Neural cell (in vitro differentiated cells): ENCODE results near the gene CDCA7L. TPM values are rescaled to one million over a fixed set of nuclear protein-coding genes. Genes with fewer than 3 reads are reported as not detected.

Experiments
- H2AFZ ChIP-seq: fragments of 200-600, 300-800 bp; sonication (generic), shearing (Covaris generic); 2 replicates; pipeline ENCODE4 v1.6.0; 2014; ENCODE audit warnings: low read depth, mild to moderate bottlenecking, antibody characterized with exemption, low read length, moderate library complexity
- H3F3A ChIP-seq: fragments of 200-600 bp; shearing (Covaris generic); 2 replicates; pipeline ENCODE4 v1.6.1; 2016; ENCODE audit warnings: mild to moderate bottlenecking, moderate library complexity, mixed read lengths, antibody characterized with exemption, low read length; ENCODE audit not compliant: insufficient read depth, poor library complexity, severe bottlenecking
- H3K27ac ChIP-seq: fragments of 200-600, 300-800 bp; sonication (generic), shearing (Covaris generic); 2 replicates; pipeline ENCODE4 v1.5.1; 2014; ENCODE audit warnings: mild to moderate bottlenecking, low read length, moderate library complexity
- H3K27me3 ChIP-seq: fragments of 300-800, 200-600 bp; sonication (generic), shearing (Covaris generic); 2 replicates; pipeline ENCODE4 v1.6.0; 2014; ENCODE audit warnings: mild to moderate bottlenecking, low read depth, low read length, moderate library complexity; ENCODE audit not compliant: insufficient read depth
- H3K36me3 ChIP-seq: fragments of 300-800, 200-600 bp; sonication (generic), shearing (Covaris generic); 2 replicates; pipeline ENCODE4 v1.5.1; 2014; ENCODE audit warnings: mild to moderate bottlenecking, antibody characterized with exemption, low read length, moderate library complexity; ENCODE audit not compliant: insufficient read depth
- H3K4me2 ChIP-seq: fragments of 300-800, 200-600 bp; sonication (generic), shearing (Covaris generic); 2 replicates; pipeline ENCODE4 v1.6.0; 2014; ENCODE audit warnings: mild to moderate bottlenecking, low read length
- H3K4me3 ChIP-seq: fragments of 300-800, 200-600 bp; sonication (generic), shearing (Covaris generic); 2 replicates; pipeline ENCODE4 v1.5.1; 2014; ENCODE audit warnings: mild to moderate bottlenecking, low read length, moderate library complexity
- H3K79me2 ChIP-seq: fragments of 200-600 bp; shearing (Covaris generic); replicated peaks from 2 replicates; pipeline ENCODE4 v1.6.0; 2014; ENCODE audit warnings: mild to moderate bottlenecking, low read length, moderate library complexity; ENCODE audit not compliant: insufficient read depth
- H3K9ac ChIP-seq: fragments of 300-800, 200-600 bp; sonication (generic), shearing (Covaris generic); 2 replicates; pipeline ENCODE4 v1.6.1; 2016; ENCODE audit warnings: mild to moderate bottlenecking, low read length, mixed read lengths
- H3K9me2 ChIP-seq: fragments of 200-600 bp; shearing (Covaris generic); 2 replicates; pipeline ENCODE4 v1.6.1; 2016; ENCODE audit warnings: mild to moderate bottlenecking, low read length, mixed read lengths; ENCODE audit not compliant: insufficient read depth
- H3K9me3 ChIP-seq: fragments of 200-600, 300-800 bp; sonication (generic), shearing (Covaris generic); 2 replicates; pipeline ENCODE4 v1.6.1; 2016; ENCODE audit warnings: mild to moderate bottlenecking, mixed run types, low read length, moderate library complexity, mixed read lengths
- H4K20me1 ChIP-seq: fragments of 200-600 bp; shearing (Covaris generic); 2 replicates; pipeline ENCODE4 v1.6.1; 2016; ENCODE audit warnings: mild to moderate bottlenecking, mixed run types; ENCODE audit not compliant: insufficient read depth
- CTCF ChIP-seq: fragments of 450-650 bp; IDR thresholded peaks from 2 replicates; pipeline ENCODE4 v1.5.1; 2014; ENCODE audit warnings: antibody characterized with exemption, mild to moderate bottlenecking, moderate library complexity; ENCODE audit not compliant: poor library complexity, severe bottlenecking
- EP300 ChIP-seq: fragments of 450-650 bp; conservative IDR thresholded peaks from 2 replicates; pipeline ENCODE4 v1.6.1; 2014; ENCODE audit warnings: antibody characterized with exemption, mild to moderate bottlenecking, moderate library complexity; ENCODE audit not compliant: poor library complexity, severe bottlenecking
- EZH2 ChIP-seq: fragments of 200-600, 300-800 bp; shearing (Covaris generic), sonication (generic); IDR thresholded peaks from 2 replicates; pipeline ENCODE4 v1.6.1; 2014; ENCODE audit warnings: antibody characterized with exemption, low read length, borderline replicate concordance, mild to moderate bottlenecking; ENCODE audit not compliant: insufficient read depth, poor library complexity, severe bottlenecking
- MXI1 ChIP-seq: fragments of 450-650 bp; conservative IDR thresholded peaks from 2 replicates; pipeline ENCODE4 v1.6.1; 2014; ENCODE audit warnings: antibody characterized with exemption, mild to moderate bottlenecking; ENCODE audit not compliant: poor library complexity, severe bottlenecking
- POLR2AphosphoS5 ChIP-seq: IDR thresholded peaks from 2 replicates; pipeline ENCODE4 v1.6.1; 2012
- RAD21 ChIP-seq: fragments of 450-650 bp; conservative IDR thresholded peaks from 2 replicates; pipeline ENCODE4 v1.6.1; 2014; ENCODE audit warnings: antibody characterized with exemption, mild to moderate bottlenecking, moderate library complexity
- SMC3 ChIP-seq: fragments of 450-650 bp; conservative IDR thresholded peaks from 2 replicates; pipeline ENCODE4 v1.6.1; 2014; ENCODE audit warnings: antibody characterized with exemption, mild to moderate bottlenecking, moderate library complexity; ENCODE audit not compliant: poor library complexity
- TAF1 ChIP-seq: IDR thresholded peaks from 2 replicates; pipeline ENCODE4 v1.6.1; 2012; ENCODE audit warnings: low read depth
- polyA plus RNA-seq: library from polyadenylated mRNA; depleted of rRNA; stranded (reverse); fragments of >200 nt; gene quantifications from 2 replicates; pipeline ENCODE4 v1.2.3, GENCODE V29; 2014
- TF ChIP-seq, protein P1 (sequence below): IDR thresholded peaks from 2 replicates; pipeline ENCODE4 v1.6.1; 2012; ENCODE audit warnings: borderline replicate concordance

CDCA7L gene
- polyA plus RNA-seq, 1 donor from 2014 or later = 3.4 TPM

DNA sequence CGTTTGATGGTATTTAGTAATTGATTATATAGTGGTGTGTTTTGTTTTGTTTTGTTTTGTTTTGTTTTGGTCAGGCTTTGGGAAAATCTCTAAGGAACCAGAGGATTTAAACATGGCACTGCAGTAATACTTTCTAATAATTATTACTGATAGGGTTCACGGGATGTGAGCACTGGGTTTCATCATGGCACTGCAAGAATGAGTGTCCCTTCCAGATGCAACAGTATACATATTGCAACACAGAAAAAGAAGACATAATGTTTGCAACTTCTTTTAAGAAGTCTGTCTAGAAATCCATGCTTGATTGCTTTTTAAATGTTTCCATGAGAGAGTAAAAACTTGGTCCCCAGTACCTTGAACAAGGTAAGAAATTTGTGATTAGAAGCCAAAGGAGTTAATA lies 2.2 kb upstream of the CDCA7L start:
- Histone ChIP-seq H3K4me2 (no peak overlapping the region), H4K20me1 (no peaks in the 10 kb centered on the region), H3K27me3 (peaks cover 16% of the 10 kb centered on the region), H3K27ac (no peak overlapping the region), H3K4me3 (no peak overlapping the region), H3K9me3 (no peaks in the 10 kb centered on the region), H3K79me2 (no peaks in the 10 kb centered on the region), H3F3A (peaks cover 3% of the 10 kb centered on the region), H2AFZ (no peak overlapping the region), H3K9ac (no peak overlapping the region), H3K36me3 (no peaks in the 10 kb centered on the region), H3K9me2 (no peaks in the 10 kb centered on the region)
- TF ChIP-seq, protein P1, sequence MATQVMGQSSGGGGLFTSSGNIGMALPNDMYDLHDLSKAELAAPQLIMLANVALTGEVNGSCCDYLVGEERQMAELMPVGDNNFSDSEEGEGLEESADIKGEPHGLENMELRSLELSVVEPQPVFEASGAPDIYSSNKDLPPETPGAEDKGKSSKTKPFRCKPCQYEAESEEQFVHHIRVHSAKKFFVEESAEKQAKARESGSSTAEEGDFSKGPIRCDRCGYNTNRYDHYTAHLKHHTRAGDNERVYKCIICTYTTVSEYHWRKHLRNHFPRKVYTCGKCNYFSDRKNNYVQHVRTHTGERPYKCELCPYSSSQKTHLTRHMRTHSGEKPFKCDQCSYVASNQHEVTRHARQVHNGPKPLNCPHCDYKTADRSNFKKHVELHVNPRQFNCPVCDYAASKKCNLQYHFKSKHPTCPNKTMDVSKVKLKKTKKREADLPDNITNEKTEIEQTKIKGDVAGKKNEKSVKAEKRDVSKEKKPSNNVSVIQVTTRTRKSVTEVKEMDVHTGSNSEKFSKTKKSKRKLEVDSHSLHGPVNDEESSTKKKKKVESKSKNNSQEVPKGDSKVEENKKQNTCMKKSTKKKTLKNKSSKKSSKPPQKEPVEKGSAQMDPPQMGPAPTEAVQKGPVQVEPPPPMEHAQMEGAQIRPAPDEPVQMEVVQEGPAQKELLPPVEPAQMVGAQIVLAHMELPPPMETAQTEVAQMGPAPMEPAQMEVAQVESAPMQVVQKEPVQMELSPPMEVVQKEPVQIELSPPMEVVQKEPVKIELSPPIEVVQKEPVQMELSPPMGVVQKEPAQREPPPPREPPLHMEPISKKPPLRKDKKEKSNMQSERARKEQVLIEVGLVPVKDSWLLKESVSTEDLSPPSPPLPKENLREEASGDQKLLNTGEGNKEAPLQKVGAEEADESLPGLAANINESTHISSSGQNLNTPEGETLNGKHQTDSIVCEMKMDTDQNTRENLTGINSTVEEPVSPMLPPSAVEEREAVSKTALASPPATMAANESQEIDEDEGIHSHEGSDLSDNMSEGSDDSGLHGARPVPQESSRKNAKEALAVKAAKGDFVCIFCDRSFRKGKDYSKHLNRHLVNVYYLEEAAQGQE = no peak
- TF ChIP-seq CTCF (no peak), EZH2 (no peak), TAF1 (no peak), EP300 (no peak), MXI1 (no peak), POLR2AphosphoS5 (no peak)

DNA sequence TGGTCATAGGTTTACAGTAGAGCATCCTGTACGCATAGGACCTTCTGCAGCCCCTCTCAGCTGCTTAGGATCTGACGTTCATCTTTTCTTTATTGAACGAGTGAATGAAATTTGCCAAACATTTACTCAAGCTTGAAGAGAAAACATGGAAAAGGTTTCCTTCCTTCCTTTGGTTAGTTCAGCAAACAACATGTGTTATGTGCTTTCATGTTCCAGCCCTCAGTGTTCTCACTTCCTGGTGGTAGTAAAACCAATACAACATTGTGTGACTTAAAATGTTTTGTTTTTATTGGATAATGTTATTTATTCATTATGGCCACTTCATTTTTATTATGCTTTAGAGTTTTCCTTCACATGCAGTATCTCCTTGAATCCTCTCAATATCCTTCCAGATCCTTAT lies 1.4 kb upstream of the CDCA7L start:
- Histone ChIP-seq H3K4me3 (no peak overlapping the region), H2AFZ (no peak overlapping the region), H3K27ac (no peak overlapping the region), H3K36me3 (no peaks in the 10 kb centered on the region), H3K4me2 (no peak overlapping the region), H3K79me2 (no peaks in the 10 kb centered on the region), H3K9ac (no peak overlapping the region), H3K9me2 (no peaks in the 10 kb centered on the region), H3K27me3 (peaks cover 16% of the 10 kb centered on the region), H4K20me1 (no peaks in the 10 kb centered on the region), H3F3A (peaks cover 3% of the 10 kb centered on the region), H3K9me3 (no peaks in the 10 kb centered on the region)
- TF ChIP-seq EZH2 = no peak
- TF ChIP-seq EP300 = no peak
- no peak for TF ChIP-seq RAD21
- TF ChIP-seq, protein P1 = no peak
- TF ChIP-seq MXI1 = no peak
- no peak for TF ChIP-seq POLR2AphosphoS5
- TF ChIP-seq TAF1 = no peak
- no peak for TF ChIP-seq SMC3
- no peak for TF ChIP-seq CTCF
